ENCODE results near the gene CD58. TPM values are rescaled to one million over a fixed set of nuclear protein-coding genes. Genes with fewer than 3 reads are reported as not detected.

Gene CD58
- total and polyA plus RNA-seq, 9 of the 15 experiments (the other 6 are each of a cell fraction or from before 2014, with no cell fraction given) = 18.1 to 113 (median 37.4) TPM

DNA sequence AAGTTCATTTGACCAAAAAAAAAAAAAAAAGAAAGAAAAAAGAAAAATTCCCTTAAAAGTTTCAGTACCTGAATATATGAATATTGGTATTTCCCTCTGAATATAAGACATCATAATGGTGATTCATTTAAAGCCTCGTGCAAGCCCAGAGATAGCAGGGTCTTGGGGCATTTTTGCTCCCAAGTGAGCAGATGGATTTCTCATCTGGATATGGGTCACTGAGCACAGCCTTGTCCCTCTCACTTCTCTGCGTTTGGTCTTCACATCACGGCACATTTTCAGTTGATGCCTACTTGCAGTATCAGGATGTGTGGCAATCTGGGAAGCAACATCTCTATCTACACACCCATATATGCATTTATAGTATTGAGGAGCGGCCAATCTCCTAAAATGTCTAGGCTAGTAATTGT is 12.7 kb downstream of the CD58 start:
- peaks cover 3% of the 10 kb centered on the region; the same call in 2 of the 3 replicates for H3K36me3 ChIP-seq (ENCODE audit: control insufficient read depth, insufficient read depth, low read length)
- no peak for TF ChIP-seq U2AF1 (optimal IDR thresholded peaks at IDR 0.05; ENCODE audit: low read depth, low read length)
- TF ChIP-seq CEBPB (tag; IDR thresholded peaks at IDR 0.05) = no peak
- TF ChIP-seq SP2 (IDR thresholded peaks at IDR 0.05; ENCODE audit: extremely low read depth, low read depth, low read length, poor library complexity, severe bottlenecking) = no peak
- no peak for TF ChIP-seq SOX6 (IDR thresholded peaks at IDR 0.05)
- no peak for TF ChIP-seq ESRRB (CRISPR knock-in tag; IDR thresholded peaks at IDR 0.05; ENCODE audit: borderline replicate concordance)
- no peak for TF ChIP-seq BCL6 (CRISPR knock-in tag; IDR thresholded peaks at IDR 0.05)
- TF ChIP-seq HIVEP1 (CRISPR knock-in tag; IDR thresholded peaks at IDR 0.05) = no peak
- no peak for TF ChIP-seq HSF4 (CRISPR knock-in tag; IDR thresholded peaks at IDR 0.05; ENCODE audit: borderline replicate concordance)
- TF ChIP-seq IFI16 (CRISPR knock-in tag; IDR thresholded peaks at IDR 0.05) = no peak
- H3K4me2 ChIP-seq (ENCODE audit: insufficient read depth, low read length) = no peak overlapping the region
- H3K27ac ChIP-seq (ENCODE audit: extremely low read depth, low read depth, low read length) = no peak overlapping the region
- H2AFZ ChIP-seq (ENCODE audit: low read depth, low read length) = no peak overlapping the region
- DNase-seq (ENCODE audit: extremely low read depth in 1 of 4, low spot score in 3 of 4) (no peak), ATAC-seq (no peak; the same call in 2 of the 3 replicates), FAIRE-seq (no peak)
- no peak overlapping the region for H3K9ac ChIP-seq (ENCODE audit: insufficient read depth in 1 of 2, low read depth in 2 of 2, low read length in 2 of 2)
- peaks cover 95% of the 10 kb centered on the region for H3K79me2 ChIP-seq (ENCODE audit: control insufficient read depth, insufficient read depth, low read length)
- in situ Hi-C loops (cut with MboI) = no loop called here
- no peaks in the 10 kb centered on the region for H3K27me3 ChIP-seq (ENCODE audit: control insufficient read depth in 2 of 2, insufficient read depth in 2 of 2, low read length in 2 of 2)
- peaks cover 16% of the 10 kb centered on the region for H4K20me1 ChIP-seq (replicated peaks; ENCODE audit: control insufficient read depth, insufficient read depth, low read length)
- H3K9me1 ChIP-seq (ENCODE audit: control insufficient read depth, insufficient read depth, low read length) = no peaks in the 10 kb centered on the region
- peaks cover 2% of the 10 kb centered on the region for H3K9me3 ChIP-seq (replicated peaks; ENCODE audit: control insufficient read depth, insufficient read depth, low read depth, low read length)
- POLR2A ChIA-PET = interaction anchor here (0.7 to 1.0 kb wide), 2 partner anchors 14 to 20 kb away, joined by 3 to 4 read pairs; no protein-coding TSS in a partner anchor
- 50% methylated on average over 4 of the region's 4 CpGs for WGBS (ENCODE audit: insufficient coverage, low coverage, missing lambda C conversion rate)
- intact Hi-C loops (cut with micrococcal nuclease) = no loop called here
- no peak overlapping the region for H3K4me3 ChIP-seq
- no TSS peak for BruUV-seq (replicated peaks)
- H3K4me1 ChIP-seq (replicated peaks in 1 of 2; ENCODE audit: control insufficient read depth in 2 of 2, insufficient read depth in 2 of 2, low read length in 2 of 2) = peaks cover 16 to 26% of the 10 kb centered on the region in 2 experiments; a peak in 4 of 5 replicates
- CTCF ChIA-PET (ENCODE audit: low intra/inter-chr PET ratio) = no interaction called here
